Type B pancreatic cell (in vitro differentiated cells): ENCODE measurements around the gene TFR2. TPM values are rescaled to one million over a fixed set of nuclear protein-coding genes. Genes with fewer than 3 reads are reported as not detected.

Source experiments
- DNase-seq: peaks from one replicate; pipeline ENCODE4 v3.0.0; 2021; ENCODE audit warnings: mixed read lengths; ENCODE audit not compliant: unreplicated experiment; ENCODE audit errors: extremely low spot score
- H3K27ac Mint-ChIP-seq: 2 replicates; pipeline ENCODE4 v1.8.0; 2021; ENCODE audit warnings: mild to moderate bottlenecking, mixed read lengths
- H3K27me3 Mint-ChIP-seq: 2 replicates; pipeline ENCODE4 v1.8.0; 2021; ENCODE audit warnings: mixed read lengths
- H3K36me3 Mint-ChIP-seq: 2 replicates; pipeline ENCODE4 v1.8.0; 2021; ENCODE audit warnings: mixed read lengths
- H3K4me1 Mint-ChIP-seq: one replicate; pipeline ENCODE4 v1.8.0; 2021; ENCODE audit warnings: mixed read lengths; ENCODE audit not compliant: unreplicated experiment
- H3K4me3 Mint-ChIP-seq: 2 replicates; pipeline ENCODE4 v1.8.0; 2021; ENCODE audit warnings: mild to moderate bottlenecking, mixed read lengths
- H3K9me3 Mint-ChIP-seq: 2 replicates; pipeline ENCODE4 v1.8.0; 2021; ENCODE audit warnings: mixed read lengths
- CTCF ChIP-seq: fragments of 200-600 bp; sonication (generic); conservative IDR thresholded peaks from 2 replicates; pipeline ENCODE4 v1.5.0; 2021; ENCODE audit warnings: antibody characterized with exemption, mild to moderate bottlenecking
- long read RNA-seq: library from polyadenylated mRNA; unstranded; transcript quantifications from one replicate; pipeline ENCODE4 v2.0.0, GENCODE V29; 2020
- total RNA-seq: library from RNA; stranded (reverse); gene quantifications from 2 replicates; pipeline ENCODE4 v1.2.1, GENCODE V29; 2021; ENCODE audit warnings: low replicate concordance

The TFR2 gene
- total RNA-seq: 1.8 and 2.5 TPM in 2 replicates
- long read RNA-seq: 0 reads

DNA sequence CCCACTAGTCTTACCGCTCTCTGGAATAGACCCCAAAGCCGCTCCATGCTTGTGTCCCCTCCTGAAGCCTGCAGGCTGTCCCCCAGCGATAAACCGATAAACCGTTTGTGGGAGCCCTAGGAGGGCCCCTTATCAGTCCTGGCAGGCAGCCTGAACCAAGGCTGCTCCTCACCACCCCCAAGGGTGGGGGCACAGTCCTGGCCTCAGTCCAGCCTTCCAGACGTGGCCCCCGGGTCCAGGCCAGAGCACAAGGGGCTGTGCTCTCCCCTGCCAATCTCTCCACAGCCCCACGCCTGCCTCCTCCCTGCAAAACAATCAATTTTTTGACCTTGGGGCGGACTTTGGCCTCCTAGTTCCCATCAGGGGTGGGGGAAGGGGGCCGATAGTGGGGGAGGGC is at the start of gene TFR2:
Gene TFR2, minus strand, starts transcription at position 90 of the 397 bp plus-strand sequence. Its CDS starts 43 bp downstream, at position 47.
- no peak for DNase-seq
- Mint-ChIP-seq H3K4me1 (no peaks in the 10 kb centered on the region), H3K36me3 (no peaks in the 10 kb centered on the region), H3K27me3 (peaks cover 9% of the 10 kb centered on the region), H3K9me3 (no peaks in the 10 kb centered on the region), H3K4me3 (no peak within 1 kb of the TSS), H3K27ac (no peak within 1 kb of the TSS)
- no peak for TF ChIP-seq CTCF

- DNase-seq: no peak
- Mint-ChIP-seq H3K27ac (no peak overlapping the region), H3K9me3 (no peaks in the 10 kb centered on the region), H3K36me3 (peaks cover 4% of the 10 kb centered on the region), H3K27me3 (no peaks in the 10 kb centered on the region), H3K4me1 (peaks cover 21% of the 10 kb centered on the region), H3K4me3 (no peak overlapping the region)
- no peak for TF ChIP-seq CTCF
These were observed 48.1 kb upstream of the TFR2 start for GRCh38 chr7:100689230-100690135.

GRCh38 chr7:100688326-100688860 is 47.0 kb upstream of the TFR2 start:
- no peaks in the 10 kb centered on the region for H3K27me3 Mint-ChIP-seq
- DNase-seq: no peak
- H3K9me3 Mint-ChIP-seq: no peaks in the 10 kb centered on the region
- H3K36me3 Mint-ChIP-seq: peaks cover 4% of the 10 kb centered on the region
- peaks cover 21% of the 10 kb centered on the region for H3K4me1 Mint-ChIP-seq
- H3K4me3 Mint-ChIP-seq: peak overlapping the region; percentile 11
- no peak for TF ChIP-seq CTCF
- no peak overlapping the region for H3K27ac Mint-ChIP-seq

- peaks cover 18% of the 10 kb centered on the region for H3K4me1 Mint-ChIP-seq
- no peak overlapping the region for H3K4me3 Mint-ChIP-seq
- H3K27me3 Mint-ChIP-seq: no peaks in the 10 kb centered on the region
- no peak for DNase-seq
- H3K27ac Mint-ChIP-seq: no peak overlapping the region
- peaks cover 4% of the 10 kb centered on the region for H3K36me3 Mint-ChIP-seq
- H3K9me3 Mint-ChIP-seq: no peaks in the 10 kb centered on the region
- no peak for TF ChIP-seq CTCF
These were observed 46.5 kb upstream of the TFR2 start for GRCh38 chr7:100687751-100688300.

DNA sequence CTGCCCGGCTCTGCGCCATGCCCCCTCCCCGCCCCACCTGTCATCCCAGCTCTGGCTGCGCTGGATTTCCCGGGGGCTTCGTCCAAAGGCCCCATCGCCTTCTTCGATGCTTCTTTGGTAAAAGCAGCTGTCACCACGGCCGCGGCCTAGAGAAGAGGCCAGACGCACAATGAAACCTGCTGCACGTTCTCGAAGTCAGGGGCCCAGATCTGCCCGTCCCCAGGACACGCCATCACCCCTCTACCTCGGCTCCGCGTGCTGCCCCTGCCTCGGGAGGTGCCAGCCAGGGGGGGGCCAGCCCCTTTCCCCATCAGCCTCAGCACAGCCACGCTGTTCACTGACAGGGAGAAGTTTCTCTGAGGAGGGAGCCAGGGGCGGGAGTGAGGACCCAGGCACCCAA is 45.9 kb upstream of the TFR2 start:
- no peaks in the 10 kb centered on the region for H3K9me3 Mint-ChIP-seq
- H3K4me1 Mint-ChIP-seq: peaks cover 12% of the 10 kb centered on the region
- no peak overlapping the region for H3K27ac Mint-ChIP-seq
- no peak overlapping the region for H3K4me3 Mint-ChIP-seq
- TF ChIP-seq CTCF: no peak
- H3K36me3 Mint-ChIP-seq: peaks cover 4% of the 10 kb centered on the region
- no peaks in the 10 kb centered on the region for H3K27me3 Mint-ChIP-seq
- DNase-seq: no peak
